ENCODE measurements around the gene DUSP16.
A peak's percentile ranks its signal among the peaks of the same experiment; 100 is the strongest.

Gene DUSP16

DNA sequence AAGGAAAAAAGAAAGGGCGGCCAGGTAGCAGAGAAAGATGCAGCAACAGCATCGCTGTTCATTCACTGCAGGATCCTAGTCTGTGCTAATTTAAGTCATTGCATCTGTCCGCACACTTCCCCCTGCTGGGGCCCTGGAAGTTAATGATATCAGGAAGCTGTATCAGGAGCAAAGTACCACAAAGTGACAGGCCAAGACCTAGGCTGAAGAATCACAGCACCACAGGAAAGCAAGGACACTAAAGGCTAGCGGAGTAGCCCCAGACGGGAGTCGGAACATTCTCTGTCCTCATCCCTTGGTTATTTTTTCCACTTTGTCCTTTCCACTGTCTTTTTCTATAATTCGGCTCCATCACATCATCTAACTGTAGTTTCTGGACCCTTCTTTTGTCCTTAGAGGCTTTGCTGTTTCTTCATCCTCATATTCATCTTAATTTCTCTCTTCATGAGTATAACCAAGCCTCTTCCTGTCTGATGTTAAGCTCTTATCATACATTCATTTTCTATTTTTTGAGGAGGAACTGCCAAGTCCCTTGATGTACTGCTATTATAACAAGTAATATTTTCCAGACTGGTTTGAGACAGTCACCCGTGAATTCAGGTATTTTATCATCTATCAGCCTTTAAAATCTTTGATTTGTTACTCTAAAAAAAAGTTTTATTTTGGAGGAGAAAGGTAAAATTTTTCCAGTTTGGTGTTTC is 28.3 kb downstream of the DUSP16 start:
- H2BK5ac ChIP-seq (ENCODE audit: low read length), result no peak overlapping the region
- H3K4ac ChIP-seq (ENCODE audit: low read length), result no peak overlapping the region
- no peak overlapping the region for H4K8ac ChIP-seq (ENCODE audit: low read depth, low read length)
- H3K4me1 ChIP-seq (ENCODE audit: control insufficient read depth in 2 of 2, insufficient read depth in 1 of 2, low read depth in 1 of 2, low read length in 2 of 2), result peaks cover 0 to 6% of the 10 kb centered on the region in 2 donors
- H2BK12ac ChIP-seq (ENCODE audit: low read length), result no peak overlapping the region
- H4K91ac ChIP-seq (ENCODE audit: low read depth, low read length, poor library complexity), result no peak overlapping the region
- no peak overlapping the region for H3K4me3 ChIP-seq (ENCODE audit: low read length in 2 of 2)
- H3K79me1 ChIP-seq (ENCODE audit: low read depth, low read length), result no peaks in the 10 kb centered on the region
- no peak overlapping the region for H3K9ac ChIP-seq (ENCODE audit: low read depth, low read length, poor library complexity)
- H2AK5ac ChIP-seq (ENCODE audit: low read depth, low read length), result no peak overlapping the region
- peaks cover 0 to 8% of the 10 kb centered on the region in 2 donors for H3K36me3 ChIP-seq (replicated peaks in 1 of 2; ENCODE audit: control insufficient read depth in 2 of 2, insufficient read depth in 2 of 2, low read length in 2 of 2)
- DNase-seq (ENCODE audit: low spot score), result no peak
- no peaks in the 10 kb centered on the region for H3K9me3 ChIP-seq (replicated peaks in 1 of 2; ENCODE audit: control insufficient read depth in 2 of 2, insufficient read depth in 1 of 2, low read depth in 1 of 2, low read length in 2 of 2)
- no peak overlapping the region for H2BK15ac ChIP-seq (ENCODE audit: low read length)
- H3K27me3 ChIP-seq (ENCODE audit: control insufficient read depth in 3 of 3, insufficient read depth in 3 of 3, low read depth in 1 of 3, low read length in 3 of 3), result no peaks in the 10 kb centered on the region
- H2BK120ac ChIP-seq (ENCODE audit: low read depth, low read length), result no peak overlapping the region
- H3K27ac ChIP-seq (replicated peaks; ENCODE audit: low read length), result no peak overlapping the region
- no peak overlapping the region for H3K14ac ChIP-seq (ENCODE audit: low read length)
- H3K4me2 ChIP-seq (ENCODE audit: insufficient read depth, low read length, poor library complexity, severe bottlenecking), result no peak overlapping the region
- H3K18ac ChIP-seq (ENCODE audit: low read length), result no peak overlapping the region
- no CpG with 5 or more reads among the region's 8 CpGs for WGBS, 2 donors (ENCODE audit: extremely low coverage in 2 of 2, insufficient read length in 2 of 2, insufficient replicate concordance in 1 of 2)
- H3K23ac ChIP-seq (ENCODE audit: low read depth, low read length, poor library complexity), result no peak overlapping the region
- no peak overlapping the region for H2AFZ ChIP-seq (ENCODE audit: low read length)

DNA sequence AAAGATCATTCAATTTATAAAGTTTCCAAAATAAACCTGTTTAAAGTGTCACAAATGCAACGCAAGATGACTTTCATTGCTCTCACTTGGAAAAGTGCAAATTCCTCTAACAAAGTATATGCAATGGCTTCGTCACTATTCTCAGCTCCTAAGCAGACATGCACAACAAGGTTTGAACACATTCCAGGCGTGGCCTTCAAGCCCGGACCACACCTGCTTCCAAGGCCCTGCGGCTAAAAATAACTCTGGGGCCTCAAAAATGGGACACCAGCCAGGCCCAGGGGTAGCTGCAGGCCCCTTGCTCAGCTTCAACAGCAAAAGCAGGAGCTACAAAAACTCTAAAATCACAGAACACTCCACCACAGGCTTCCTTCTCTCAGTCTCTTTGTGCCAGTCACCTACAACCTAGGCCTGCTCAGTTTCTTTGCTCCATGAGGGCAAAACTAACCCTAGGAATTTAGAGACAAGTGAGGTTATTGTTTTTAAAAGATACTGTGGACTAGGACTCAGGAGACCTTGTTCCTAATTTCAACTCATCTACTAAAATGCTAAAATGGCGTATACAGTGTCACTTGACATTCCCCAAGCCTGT is 29.3 kb downstream of the DUSP16 start:
- Histone ChIP-seq H4K8ac (ENCODE audit: low read depth, low read length) (no peak overlapping the region), H2BK15ac (ENCODE audit: low read length) (no peak overlapping the region), H3K4me2 (ENCODE audit: insufficient read depth, low read length, poor library complexity, severe bottlenecking) (no peak overlapping the region), H3K27ac (replicated peaks; ENCODE audit: low read length) (no peak overlapping the region), H3K9ac (ENCODE audit: low read depth, low read length, poor library complexity) (no peak overlapping the region), H2BK120ac (ENCODE audit: low read depth, low read length) (no peak overlapping the region), H2BK5ac (ENCODE audit: low read length) (no peak overlapping the region), H2AK5ac (ENCODE audit: low read depth, low read length) (no peak overlapping the region), H3K4me3 (ENCODE audit: low read length in 2 of 2) (no peak overlapping the region), H2AFZ (ENCODE audit: low read length) (no peak overlapping the region), H3K4me1 (ENCODE audit: control insufficient read depth in 2 of 2, insufficient read depth in 1 of 2, low read depth in 1 of 2, low read length in 2 of 2) (peaks cover 0 to 6% of the 10 kb centered on the region in 2 donors), H3K14ac (ENCODE audit: low read length) (no peak overlapping the region), H2BK12ac (ENCODE audit: low read length) (no peak overlapping the region), H3K79me1 (ENCODE audit: low read depth, low read length) (no peaks in the 10 kb centered on the region), H4K91ac (ENCODE audit: low read depth, low read length, poor library complexity) (no peak overlapping the region), H3K36me3 (replicated peaks in 1 of 2; ENCODE audit: control insufficient read depth in 2 of 2, insufficient read depth in 2 of 2, low read length in 2 of 2) (peaks cover 0 to 8% of the 10 kb centered on the region in 2 donors), H3K27me3 (ENCODE audit: control insufficient read depth in 3 of 3, insufficient read depth in 3 of 3, low read depth in 1 of 3, low read length in 3 of 3) (no peaks in the 10 kb centered on the region), H3K18ac (ENCODE audit: low read length) (peak overlapping the region; percentile 48), H3K9me3 (replicated peaks in 1 of 2; ENCODE audit: control insufficient read depth in 2 of 2, insufficient read depth in 1 of 2, low read depth in 1 of 2, low read length in 2 of 2) (no peaks in the 10 kb centered on the region), H3K4ac (ENCODE audit: low read length) (no peak overlapping the region), H3K23ac (ENCODE audit: low read depth, low read length, poor library complexity) (no peak overlapping the region)
- no peak for DNase-seq (ENCODE audit: low spot score)
- WGBS, 2 donors (ENCODE audit: extremely low coverage in 2 of 2, insufficient read length in 2 of 2, insufficient replicate concordance in 1 of 2), result no CpG with 5 or more reads among the region's 6 CpGs

DNA sequence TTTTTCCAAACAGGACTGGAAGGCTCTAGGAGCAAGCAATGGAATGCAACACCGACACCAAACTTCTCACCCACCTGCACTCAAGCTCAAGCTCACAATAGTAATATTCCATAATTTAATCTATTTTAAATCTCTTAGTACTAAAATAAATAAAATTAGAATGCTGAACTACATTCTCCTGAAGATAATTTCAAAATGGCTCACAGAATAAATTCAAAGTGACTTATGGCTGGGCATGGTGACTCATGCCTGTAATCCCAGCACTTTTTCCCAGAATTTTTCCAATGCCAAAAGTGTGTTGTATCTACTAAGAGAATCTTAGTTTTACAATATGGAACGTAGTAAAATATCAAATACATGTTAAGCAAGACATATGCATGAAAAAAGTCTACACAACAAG is 31.5 kb downstream of the DUSP16 start:
- Histone ChIP-seq H3K4me2 (ENCODE audit: insufficient read depth, low read length, poor library complexity, severe bottlenecking) (no peak overlapping the region), H3K4ac (ENCODE audit: low read length) (no peak overlapping the region), H2BK12ac (ENCODE audit: low read length) (no peak overlapping the region), H3K79me1 (ENCODE audit: low read depth, low read length) (no peaks in the 10 kb centered on the region), H3K4me3 (ENCODE audit: low read length in 2 of 2) (no peak overlapping the region), H3K4me1 (ENCODE audit: control insufficient read depth in 2 of 2, insufficient read depth in 1 of 2, low read depth in 1 of 2, low read length in 2 of 2) (peaks cover 7 to 8% of the 10 kb centered on the region in 2 donors), H2BK5ac (ENCODE audit: low read length) (no peak overlapping the region), H2BK15ac (ENCODE audit: low read length) (no peak overlapping the region), H3K27ac (replicated peaks; ENCODE audit: low read length) (no peak overlapping the region), H3K14ac (ENCODE audit: low read length) (no peak overlapping the region), H3K18ac (ENCODE audit: low read length) (no peak overlapping the region), H4K91ac (ENCODE audit: low read depth, low read length, poor library complexity) (no peak overlapping the region), H3K27me3 (ENCODE audit: control insufficient read depth in 3 of 3, insufficient read depth in 3 of 3, low read depth in 1 of 3, low read length in 3 of 3) (no peaks in the 10 kb centered on the region), H3K23ac (ENCODE audit: low read depth, low read length, poor library complexity) (no peak overlapping the region), H2AFZ (ENCODE audit: low read length) (no peak overlapping the region), H3K9ac (ENCODE audit: low read depth, low read length, poor library complexity) (no peak overlapping the region), H2AK5ac (ENCODE audit: low read depth, low read length) (no peak overlapping the region), H4K8ac (ENCODE audit: low read depth, low read length) (no peak overlapping the region), H3K36me3 (replicated peaks in 1 of 2; ENCODE audit: control insufficient read depth in 2 of 2, insufficient read depth in 2 of 2, low read length in 2 of 2) (peaks cover 0 to 8% of the 10 kb centered on the region in 2 donors), H2BK120ac (ENCODE audit: low read depth, low read length) (no peak overlapping the region), H3K9me3 (replicated peaks in 1 of 2; ENCODE audit: control insufficient read depth in 2 of 2, insufficient read depth in 1 of 2, low read depth in 1 of 2, low read length in 2 of 2) (no peaks in the 10 kb centered on the region)
- no peak for DNase-seq (ENCODE audit: low spot score)
- no CpG with 5 or more reads among the region's 2 CpGs for WGBS, 2 donors (ENCODE audit: extremely low coverage in 2 of 2, insufficient read length in 2 of 2, insufficient replicate concordance in 1 of 2)

DNA sequence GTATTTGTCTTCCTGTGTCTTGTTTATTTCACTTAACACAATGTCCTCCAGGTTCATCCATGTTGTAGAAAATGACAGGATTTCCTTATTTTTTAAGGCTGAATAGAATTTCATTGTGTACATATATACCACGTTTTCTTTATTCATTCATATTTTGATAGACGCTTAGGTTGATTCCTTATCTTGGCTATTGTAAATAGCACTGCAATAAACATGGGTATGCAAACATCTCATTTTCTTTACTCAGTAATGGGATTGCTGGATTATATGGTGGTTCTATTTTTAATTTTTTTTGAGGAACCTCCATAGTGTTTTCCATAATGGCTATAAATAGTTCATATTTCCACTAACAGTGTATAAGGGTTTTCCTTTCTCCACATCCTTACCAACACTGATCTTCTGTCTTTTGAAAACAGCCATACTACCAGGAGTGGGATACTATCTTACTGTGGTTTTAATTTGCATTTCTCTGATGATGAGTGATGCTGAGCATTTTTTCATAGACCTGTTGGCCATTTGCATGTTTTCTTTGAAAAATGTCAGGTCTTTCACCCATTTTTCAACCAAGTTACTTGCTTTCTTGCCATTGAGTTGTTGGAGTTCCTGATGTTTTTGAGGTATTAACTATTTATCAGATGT is 32.8 kb downstream of the DUSP16 start:
- H2AK5ac ChIP-seq (ENCODE audit: low read depth, low read length), result no peak overlapping the region
- no peaks in the 10 kb centered on the region for H3K79me1 ChIP-seq (ENCODE audit: low read depth, low read length)
- peaks cover 0 to 8% of the 10 kb centered on the region in 2 donors for H3K36me3 ChIP-seq (replicated peaks in 1 of 2; ENCODE audit: control insufficient read depth in 2 of 2, insufficient read depth in 2 of 2, low read length in 2 of 2)
- H2BK12ac ChIP-seq (ENCODE audit: low read length), result no peak overlapping the region
- no peak overlapping the region for H3K27ac ChIP-seq (replicated peaks; ENCODE audit: low read length)
- no peak overlapping the region for H2BK15ac ChIP-seq (ENCODE audit: low read length)
- no peak overlapping the region for H3K14ac ChIP-seq (ENCODE audit: low read length)
- H3K4me2 ChIP-seq (ENCODE audit: insufficient read depth, low read length, poor library complexity, severe bottlenecking), result no peak overlapping the region
- no peak overlapping the region for H2AFZ ChIP-seq (ENCODE audit: low read length)
- no peak overlapping the region for H2BK5ac ChIP-seq (ENCODE audit: low read length)
- H3K9ac ChIP-seq (ENCODE audit: low read depth, low read length, poor library complexity), result no peak overlapping the region
- no peaks in the 10 kb centered on the region for H3K9me3 ChIP-seq (replicated peaks in 1 of 2; ENCODE audit: control insufficient read depth in 2 of 2, insufficient read depth in 1 of 2, low read depth in 1 of 2, low read length in 2 of 2)
- H3K4me3 ChIP-seq (ENCODE audit: low read length in 2 of 2), result no peak overlapping the region
- no peak overlapping the region for H3K4ac ChIP-seq (ENCODE audit: low read length)
- H3K27me3 ChIP-seq (ENCODE audit: control insufficient read depth in 3 of 3, insufficient read depth in 3 of 3, low read depth in 1 of 3, low read length in 3 of 3), result no peaks in the 10 kb centered on the region
- H2BK120ac ChIP-seq (ENCODE audit: low read depth, low read length), result no peak overlapping the region
- H3K4me1 ChIP-seq (ENCODE audit: control insufficient read depth in 2 of 2, insufficient read depth in 1 of 2, low read depth in 1 of 2, low read length in 2 of 2), result peaks cover 7 to 8% of the 10 kb centered on the region in 2 donors
- DNase-seq (ENCODE audit: low spot score), result no peak
- no peak overlapping the region for H4K91ac ChIP-seq (ENCODE audit: low read depth, low read length, poor library complexity)
- H4K8ac ChIP-seq (ENCODE audit: low read depth, low read length), result no peak overlapping the region
- WGBS, 2 donors (ENCODE audit: extremely low coverage in 2 of 2, insufficient read length in 2 of 2, insufficient replicate concordance in 1 of 2), result no CpG with 5 or more reads among the region's 2 CpGs
- no peak overlapping the region for H3K18ac ChIP-seq (ENCODE audit: low read length)
- no peak overlapping the region for H3K23ac ChIP-seq (ENCODE audit: low read depth, low read length, poor library complexity)
